Eye (tissue), 1 donor: Measurements from ENCODE around the gene LIMS4.
"Not testable (repeated sequence)": the region's sequence is repeated elsewhere in the genome, so short reads cannot be mapped to it uniquely, and the experiment has no call there.

Experiments used
- DNase-seq: peaks from one replicate; pipeline ENCODE4 v3.0.0-alpha.2; 2015

Gene LIMS4

GRCh38 chr2:110449127-110449947 is 23.3 kb downstream of the LIMS4 start:
- DNase-seq: not testable (repeated sequence)

- DNase-seq: not testable (repeated sequence)
Measured at GRCh38 chr2:110446644-110447043, 26.0 kb downstream of the LIMS4 start.

GRCh38 chr2:110443305-110444005 is 29.2 kb downstream of the LIMS4 start:
- DNase-seq: not testable (repeated sequence)

- not testable (repeated sequence) for DNase-seq
Measured at GRCh38 chr2:110441905-110442304, 30.7 kb downstream of the LIMS4 start.

GRCh38 chr2:110434565-110434964 is 38.1 kb downstream of the LIMS4 start:
- DNase-seq: not testable (repeated sequence)

GRCh38 chr2:110425725-110426124 is 46.9 kb downstream of the LIMS4 start:
- DNase-seq: not testable (repeated sequence)

GRCh38 chr2:110424421-110424820 is 48.2 kb downstream of the LIMS4 start:
- not testable (repeated sequence) for DNase-seq

GRCh38 chr2:110423574-110423962 is 49.0 kb downstream of the LIMS4 start:
- DNase-seq: not testable (repeated sequence)

GRCh38 chr2:110422852-110423573 is 49.6 kb downstream of the LIMS4 start:
- DNase-seq: not testable (repeated sequence)

GRCh38 chr2:110420641-110421354 is 51.8 kb downstream of the LIMS4 start:
- not testable (repeated sequence) for DNase-seq

GRCh38 chr2:110407142-110407541 is 65.5 kb downstream of the LIMS4 start:
- DNase-seq: not testable (repeated sequence)

GRCh38 chr2:110404988-110405387 is 67.6 kb downstream of the LIMS4 start:
- not testable (repeated sequence) for DNase-seq

GRCh38 chr2:110404246-110404645 is 68.4 kb downstream of the LIMS4 start:
- not testable (repeated sequence) for DNase-seq

- DNase-seq: not testable (repeated sequence)
Measured at GRCh38 chr2:110401001-110401618, 71.5 kb downstream of the LIMS4 start.

- not testable (repeated sequence) for DNase-seq
Measured at GRCh38 chr2:110399378-110399777, 73.2 kb downstream of the LIMS4 start.

- not testable (repeated sequence) for DNase-seq
Measured at GRCh38 chr2:110395990-110396389, 76.6 kb downstream of the LIMS4 start.
